HG03439 (cell line): ENCODE measurements around the gene PET117.
"Not testable (repeated sequence)": the region's sequence is repeated elsewhere in the genome, so short reads cannot be mapped to it uniquely, and the experiment has no call there.

ENCODE experiments used
- ATAC-seq: cut with Tn5 transposase; IDR thresholded peaks from one replicate; pipeline ENCODE4 v1.9.1; 2021; ENCODE audit warnings: mild to moderate bottlenecking, moderate library complexity; ENCODE audit not compliant: unreplicated experiment

Gene PET117

GRCh38 chr20:18156045-18156444, 18.4 kb downstream of the PET117 start:
- ATAC-seq, result no peak

DNA sequence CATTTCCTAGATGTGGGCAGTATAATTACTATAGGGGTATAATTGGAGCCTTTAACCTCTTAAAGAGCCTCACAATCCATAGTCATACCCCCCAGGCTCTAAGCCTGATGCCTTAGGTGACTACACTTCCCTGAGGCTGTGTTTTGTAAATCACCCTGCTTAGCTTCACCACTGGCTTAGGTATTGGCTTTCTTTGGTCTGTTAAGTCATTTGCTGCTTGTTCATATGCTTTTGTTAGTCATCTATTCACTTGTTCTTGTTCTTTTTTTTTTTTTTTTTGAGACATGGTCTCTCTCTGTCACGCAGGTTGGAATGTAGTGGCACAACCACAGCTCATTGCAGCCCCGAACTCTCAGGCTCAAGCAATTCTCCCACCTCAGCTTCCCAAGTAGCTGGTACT, 26.7 kb downstream of the PET117 start:
- no peak for ATAC-seq

DNA sequence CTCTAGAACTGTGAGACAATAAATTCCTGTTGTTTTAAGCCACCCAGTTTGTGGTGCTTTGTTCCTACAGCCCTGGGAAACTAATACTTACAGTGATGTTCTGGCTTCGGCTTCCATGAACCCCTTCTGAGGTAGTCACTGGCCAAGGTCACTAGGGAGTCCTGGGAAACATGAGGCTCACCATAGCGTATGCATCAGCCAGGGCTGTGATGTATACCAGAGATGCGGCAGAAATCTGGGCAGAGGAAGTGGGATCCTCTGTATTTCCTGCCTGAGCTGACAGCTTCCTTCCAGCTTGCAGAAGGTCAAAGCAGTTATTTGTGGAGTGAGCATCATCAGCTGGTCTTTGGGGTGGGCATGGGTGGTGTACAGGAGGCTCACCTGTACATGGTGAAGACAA, 27.9 kb downstream of the PET117 start:
- no peak for ATAC-seq

GRCh38 chr20:18166241-18166881, 28.7 kb downstream of the PET117 start:
- no peak for ATAC-seq

DNA sequence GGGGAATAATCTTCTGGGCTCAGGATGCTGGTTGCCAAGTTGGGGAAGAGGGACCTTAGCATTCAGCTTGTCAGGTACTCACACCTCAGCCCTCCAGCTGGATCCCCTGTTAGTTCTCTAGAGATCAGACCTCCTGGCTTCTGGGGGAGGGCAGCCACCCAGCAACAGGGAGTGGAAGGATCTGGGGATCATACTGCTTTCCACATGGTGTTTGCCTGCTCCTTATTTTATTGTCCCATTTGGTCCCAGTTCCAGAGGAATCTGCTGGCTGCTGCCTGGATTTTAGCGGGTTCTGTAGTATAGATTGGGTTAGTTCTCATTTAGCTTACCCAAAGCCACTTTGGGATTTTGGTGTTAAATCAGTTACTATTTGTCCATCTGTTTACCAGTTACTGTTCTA, 29.3 kb downstream of the PET117 start:
- no peak for ATAC-seq

- no peak for ATAC-seq
Observed at GRCh38 chr20:18172379-18172778, 34.7 kb downstream of the PET117 start.

DNA sequence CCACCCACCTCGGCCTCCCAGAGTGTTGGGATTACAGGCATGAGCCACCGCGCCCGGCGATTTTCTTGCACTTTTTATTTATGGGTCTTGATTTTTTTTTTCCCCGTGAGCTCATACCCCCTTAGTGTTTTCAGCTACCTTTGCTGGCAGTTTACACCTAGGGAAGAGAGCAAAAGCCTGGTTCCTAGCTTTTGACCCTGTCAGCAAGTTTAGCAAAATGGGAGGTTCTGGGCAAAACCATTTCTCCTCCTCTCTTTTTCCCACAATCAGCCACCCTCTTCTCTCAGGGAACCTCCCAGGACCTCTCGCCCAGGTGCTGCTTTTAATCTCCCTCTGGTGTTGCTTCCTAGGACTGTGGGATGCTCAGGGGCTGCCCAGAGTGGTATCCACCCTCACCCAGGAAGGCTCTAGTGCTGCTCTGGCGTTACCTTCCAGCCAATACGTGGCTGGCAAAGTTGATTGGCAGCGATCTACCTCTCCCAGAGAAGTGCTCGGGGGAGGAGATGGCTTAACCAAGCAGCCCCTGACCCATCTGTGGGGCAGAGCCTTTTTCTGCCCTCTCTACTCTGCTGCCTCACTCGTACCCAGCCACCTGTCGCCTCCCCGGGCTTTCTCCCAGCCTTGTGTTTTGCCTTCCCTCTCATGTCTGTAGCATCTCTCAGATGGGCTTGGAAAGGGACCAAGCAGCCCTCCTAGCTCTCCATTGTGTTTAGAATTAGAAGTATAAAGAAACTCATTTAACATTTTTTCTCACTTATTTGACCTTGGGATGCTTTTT, 37.4 kb downstream of the PET117 start:
- no peak for ATAC-seq

GRCh38 chr20:18176318-18176785, 38.7 kb downstream of the PET117 start:
- no peak for ATAC-seq

- not testable (repeated sequence) for ATAC-seq
Observed at GRCh38 chr20:18180366-18180765, 42.7 kb downstream of the PET117 start.

DNA sequence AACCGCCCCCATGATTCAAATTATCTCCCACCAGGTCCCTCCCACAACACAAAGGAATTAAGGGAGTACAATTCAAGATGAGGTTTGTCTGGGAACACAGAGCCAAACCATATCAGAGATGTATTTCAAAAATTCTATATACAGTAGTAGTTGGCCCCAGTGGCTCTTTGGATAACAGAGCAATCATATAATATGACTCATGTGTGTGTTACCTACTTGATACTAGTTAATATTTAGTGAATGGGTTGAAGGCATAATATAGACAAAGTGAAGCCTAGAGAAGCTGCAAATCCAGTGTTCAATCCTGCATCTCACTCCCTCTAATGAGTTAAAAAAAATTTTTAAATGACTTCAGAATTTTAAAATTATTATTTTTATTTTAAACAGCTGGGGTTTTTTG, 43.2 kb downstream of the PET117 start:
- no peak for ATAC-seq

GRCh38 chr20:18187020-18187419, 49.4 kb downstream of the PET117 start:
- ATAC-seq, result no peak

DNA sequence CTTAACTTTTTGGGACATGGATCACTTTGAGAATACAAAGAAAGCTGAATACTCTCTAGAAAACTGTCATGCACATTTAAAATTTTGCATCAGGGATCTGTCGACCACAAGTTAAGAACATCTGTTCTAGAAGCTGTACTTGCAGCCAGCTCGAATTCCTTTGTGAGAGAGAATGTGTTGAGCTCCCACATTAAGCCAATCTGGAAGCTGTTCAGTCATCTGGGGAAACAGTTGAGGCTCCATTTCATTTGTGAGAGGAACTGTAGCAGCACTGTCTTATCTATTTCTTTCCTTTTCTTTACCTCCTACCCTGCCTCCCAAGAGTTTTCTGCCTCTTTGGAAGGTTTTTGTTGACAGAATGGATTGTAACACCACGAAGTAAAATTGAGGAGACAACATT, 50.8 kb downstream of the PET117 start:
- no peak for ATAC-seq

DNA sequence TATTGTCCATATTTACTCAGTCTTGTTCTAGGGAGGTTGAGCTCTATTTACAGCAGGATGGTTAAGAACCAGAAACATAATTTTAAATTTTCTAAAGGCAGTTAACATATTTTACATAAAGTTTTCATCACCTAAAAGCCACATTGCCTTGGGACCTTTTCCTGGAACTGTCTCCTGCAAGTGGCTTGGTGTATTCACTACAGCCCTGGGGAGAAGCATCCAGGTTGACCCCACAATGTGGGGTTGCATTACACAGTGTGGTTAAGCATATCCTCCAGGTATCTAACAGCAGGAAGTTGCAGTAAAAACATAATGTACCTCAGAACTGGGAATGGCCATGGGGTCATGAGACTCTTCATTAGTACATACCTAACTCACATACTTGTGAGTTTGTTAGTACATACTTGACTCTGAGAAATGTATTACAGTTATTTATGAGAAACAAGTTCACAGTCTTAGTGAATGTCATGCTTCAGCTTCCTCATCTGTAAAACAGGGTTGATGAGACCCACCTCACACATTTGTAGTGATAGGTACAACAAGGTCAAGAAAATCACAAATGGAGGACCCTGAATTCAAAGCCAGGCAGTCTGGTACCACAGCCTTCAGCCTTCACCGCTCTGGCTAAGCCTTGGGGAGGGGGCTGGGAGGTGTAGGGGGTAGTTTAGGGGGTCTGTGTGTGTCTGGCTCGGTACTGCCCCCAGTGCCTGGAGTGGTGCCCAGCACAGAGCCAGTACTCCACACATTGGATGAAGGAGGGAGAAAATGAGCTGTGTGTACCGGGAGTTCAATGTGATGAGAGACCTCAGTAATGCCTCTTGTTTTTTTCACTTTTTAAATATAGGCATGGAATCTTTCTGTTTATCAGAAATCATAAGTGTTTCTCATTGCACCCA, 52.9 kb downstream of the PET117 start:
- no peak for ATAC-seq

- no peak for ATAC-seq
Observed at GRCh38 chr20:18191306-18191705, 53.6 kb downstream of the PET117 start.
